ENCODE measurements around the gene SNX25.

DNA sequence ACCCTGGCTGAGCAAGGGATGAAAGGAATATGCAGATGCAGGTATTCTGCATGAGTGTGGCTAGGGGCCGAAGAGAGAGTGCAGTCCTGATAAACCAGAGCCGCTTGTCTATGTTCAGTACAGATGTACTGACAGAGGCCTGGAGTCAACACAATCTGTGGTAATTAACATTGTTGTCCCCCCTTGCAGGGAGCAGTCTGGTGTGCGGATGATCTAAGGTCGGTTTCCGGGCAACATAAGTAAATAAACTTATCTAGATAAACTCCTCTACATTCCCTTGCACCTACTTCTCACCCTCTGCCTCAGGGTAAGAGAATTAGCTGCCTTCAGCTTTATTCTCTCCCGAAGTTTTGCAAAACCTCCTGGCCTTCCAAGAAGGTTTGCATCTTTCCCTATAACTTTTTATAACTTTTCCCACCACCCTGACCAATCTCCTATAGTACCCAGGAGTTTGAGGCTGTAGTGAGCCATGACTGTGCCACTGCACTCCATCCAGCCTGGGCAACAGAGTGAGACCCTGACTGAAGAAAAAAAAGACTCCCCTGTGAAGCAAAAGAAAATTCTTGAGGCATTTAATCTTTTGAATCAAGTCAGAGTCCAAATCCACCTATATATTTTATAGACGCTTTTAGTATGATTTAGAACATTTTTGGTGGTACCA is 26.6 kb downstream of the SNX25 start:
- TF ChIP-seq, protein P1, sequence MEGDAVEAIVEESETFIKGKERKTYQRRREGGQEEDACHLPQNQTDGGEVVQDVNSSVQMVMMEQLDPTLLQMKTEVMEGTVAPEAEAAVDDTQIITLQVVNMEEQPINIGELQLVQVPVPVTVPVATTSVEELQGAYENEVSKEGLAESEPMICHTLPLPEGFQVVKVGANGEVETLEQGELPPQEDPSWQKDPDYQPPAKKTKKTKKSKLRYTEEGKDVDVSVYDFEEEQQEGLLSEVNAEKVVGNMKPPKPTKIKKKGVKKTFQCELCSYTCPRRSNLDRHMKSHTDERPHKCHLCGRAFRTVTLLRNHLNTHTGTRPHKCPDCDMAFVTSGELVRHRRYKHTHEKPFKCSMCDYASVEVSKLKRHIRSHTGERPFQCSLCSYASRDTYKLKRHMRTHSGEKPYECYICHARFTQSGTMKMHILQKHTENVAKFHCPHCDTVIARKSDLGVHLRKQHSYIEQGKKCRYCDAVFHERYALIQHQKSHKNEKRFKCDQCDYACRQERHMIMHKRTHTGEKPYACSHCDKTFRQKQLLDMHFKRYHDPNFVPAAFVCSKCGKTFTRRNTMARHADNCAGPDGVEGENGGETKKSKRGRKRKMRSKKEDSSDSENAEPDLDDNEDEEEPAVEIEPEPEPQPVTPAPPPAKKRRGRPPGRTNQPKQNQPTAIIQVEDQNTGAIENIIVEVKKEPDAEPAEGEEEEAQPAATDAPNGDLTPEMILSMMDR (IDR thresholded peaks at IDR 0.05) = no peak
- TF ChIP-seq POLR2AphosphoS5 (IDR thresholded peaks at IDR 0.05) (no peak), POLR2A (IDR thresholded peaks at IDR 0.05) (no peak)
